Measurements from ENCODE around the gene AWAT2.

AWAT2 gene

GRCh38 chrX:70049925-70050324, at the start of gene AWAT2:
Gene AWAT2 (minus strand): TSS chrX:70049938. CDS start chrX:70049932, 6 bp downstream.
- Histone ChIP-seq H3K4me1 (no peaks in the 10 kb centered on the region), H3K4me3 (no peak within 1 kb of the TSS), H3K9me3 (no peaks in the 10 kb centered on the region), H3K36me3 (replicated peaks) (no peaks in the 10 kb centered on the region), H3K27me3 (ENCODE audit: low read depth) (no peaks in the 10 kb centered on the region)
- in situ Hi-C loops (cut with MboI; ENCODE audit: low sequenced_read_pairs): no loop called here
- no peak for DNase-seq (ENCODE audit: low spot score in 2 of 2)

- no peak for DNase-seq (ENCODE audit: low spot score in 2 of 2)
These were observed 46.3 kb upstream of the AWAT2 start for GRCh38 chrX:70096052-70096451.

GRCh38 chrX:70092247-70092646, 42.5 kb upstream of the AWAT2 start:
- Histone ChIP-seq H3K4me1 (no peaks in the 10 kb centered on the region), H3K36me3 (replicated peaks) (no peaks in the 10 kb centered on the region), H3K27me3 (ENCODE audit: low read depth) (no peaks in the 10 kb centered on the region), H3K4me3 (no peak overlapping the region), H3K9me3 (no peaks in the 10 kb centered on the region)
- no peak for DNase-seq (ENCODE audit: low spot score in 2 of 2)
- in situ Hi-C loops (cut with MboI; ENCODE audit: low sequenced_read_pairs): loop anchor here (10.0 kb wide), 1 partner anchor 547 kb away; no protein-coding TSS in a partner anchor

More at GRCh38 chrX:70096052-70096451, 46.3 kb upstream of the AWAT2 start:
- Histone ChIP-seq H3K4me3 (no peak overlapping the region), H3K27me3 (ENCODE audit: low read depth) (peaks cover 4% of the 10 kb centered on the region; the same call in 1 of the 2 replicates), H3K9me3 (no peaks in the 10 kb centered on the region), H3K4me1 (no peaks in the 10 kb centered on the region), H3K36me3 (replicated peaks) (no peaks in the 10 kb centered on the region)
- in situ Hi-C loops (cut with MboI; ENCODE audit: low sequenced_read_pairs): loop anchor here (10.0 kb wide), 1 partner anchor 551 kb away; no protein-coding TSS in a partner anchor

- Histone ChIP-seq H3K9me3 (no peaks in the 10 kb centered on the region), H3K4me3 (no peak overlapping the region), H3K4me1 (no peaks in the 10 kb centered on the region), H3K27me3 (ENCODE audit: low read depth) (no peaks in the 10 kb centered on the region), H3K36me3 (replicated peaks) (no peaks in the 10 kb centered on the region)
- no peak for DNase-seq (ENCODE audit: low spot score in 2 of 2)
- in situ Hi-C loops (cut with MboI; ENCODE audit: low sequenced_read_pairs): loop anchor here (10.0 kb wide), 1 partner anchor 545 kb away; no protein-coding TSS in a partner anchor
These were observed 40.0 kb upstream of the AWAT2 start for GRCh38 chrX:70089604-70090297.

GRCh38 chrX:70088751-70089150, 39.0 kb upstream of the AWAT2 start:
- in situ Hi-C loops (cut with MboI; ENCODE audit: low sequenced_read_pairs): no loop called here
- no peaks in the 10 kb centered on the region for H3K36me3 ChIP-seq (replicated peaks)
- no peak for DNase-seq (ENCODE audit: low spot score in 2 of 2)
- no peak overlapping the region for H3K4me3 ChIP-seq
- H3K9me3 ChIP-seq: no peaks in the 10 kb centered on the region
- H3K4me1 ChIP-seq: no peaks in the 10 kb centered on the region
- no peaks in the 10 kb centered on the region for H3K27me3 ChIP-seq (ENCODE audit: low read depth)

GRCh38 chrX:70087857-70088630, 38.3 kb upstream of the AWAT2 start:
- no peaks in the 10 kb centered on the region for H3K4me1 ChIP-seq
- no peaks in the 10 kb centered on the region for H3K36me3 ChIP-seq (replicated peaks)
- H3K27me3 ChIP-seq (ENCODE audit: low read depth): no peaks in the 10 kb centered on the region
- H3K9me3 ChIP-seq: no peaks in the 10 kb centered on the region
- in situ Hi-C loops (cut with MboI; ENCODE audit: low sequenced_read_pairs): no loop called here
- H3K4me3 ChIP-seq: no peak overlapping the region
- DNase-seq (ENCODE audit: low spot score in 2 of 2): no peak

GRCh38 chrX:70084592-70085240, 35.0 kb upstream of the AWAT2 start:
- DNase-seq (ENCODE audit: low spot score in 2 of 2): no peak
- Histone ChIP-seq H3K27me3 (ENCODE audit: low read depth) (no peaks in the 10 kb centered on the region), H3K9me3 (no peaks in the 10 kb centered on the region), H3K4me3 (no peak overlapping the region), H3K36me3 (replicated peaks) (no peaks in the 10 kb centered on the region), H3K4me1 (no peaks in the 10 kb centered on the region)
- in situ Hi-C loops (cut with MboI; ENCODE audit: low sequenced_read_pairs): no loop called here

GRCh38 chrX:70082723-70083122, 33.0 kb upstream of the AWAT2 start:
- no peak for DNase-seq (ENCODE audit: low spot score in 2 of 2)
- Histone ChIP-seq H3K36me3 (replicated peaks) (no peaks in the 10 kb centered on the region), H3K9me3 (no peaks in the 10 kb centered on the region), H3K4me3 (no peak overlapping the region), H3K27me3 (ENCODE audit: low read depth) (no peaks in the 10 kb centered on the region), H3K4me1 (no peaks in the 10 kb centered on the region)
- in situ Hi-C loops (cut with MboI; ENCODE audit: low sequenced_read_pairs): no loop called here

- no peak overlapping the region for H3K4me3 ChIP-seq
- no peaks in the 10 kb centered on the region for H3K4me1 ChIP-seq
- H3K27me3 ChIP-seq (ENCODE audit: low read depth): no peaks in the 10 kb centered on the region
- H3K9me3 ChIP-seq: no peaks in the 10 kb centered on the region
- no peak for DNase-seq (ENCODE audit: low spot score in 2 of 2)
- no peaks in the 10 kb centered on the region for H3K36me3 ChIP-seq (replicated peaks)
- in situ Hi-C loops (cut with MboI; ENCODE audit: low sequenced_read_pairs): no loop called here
These were observed 30.1 kb upstream of the AWAT2 start for GRCh38 chrX:70079870-70080269.

- Histone ChIP-seq H3K4me1 (no peaks in the 10 kb centered on the region), H3K27me3 (ENCODE audit: low read depth) (no peaks in the 10 kb centered on the region), H3K36me3 (replicated peaks) (no peaks in the 10 kb centered on the region), H3K9me3 (no peaks in the 10 kb centered on the region), H3K4me3 (no peak overlapping the region)
- DNase-seq (ENCODE audit: low spot score in 2 of 2): no peak
- in situ Hi-C loops (cut with MboI; ENCODE audit: low sequenced_read_pairs): no loop called here
These were observed 29.6 kb upstream of the AWAT2 start for GRCh38 chrX:70079297-70079696.

- H3K9me3 ChIP-seq: no peaks in the 10 kb centered on the region
- H3K4me1 ChIP-seq: no peaks in the 10 kb centered on the region
- no peaks in the 10 kb centered on the region for H3K27me3 ChIP-seq (ENCODE audit: low read depth)
- in situ Hi-C loops (cut with MboI; ENCODE audit: low sequenced_read_pairs): no loop called here
- no peak overlapping the region for H3K4me3 ChIP-seq
- H3K36me3 ChIP-seq (replicated peaks): no peaks in the 10 kb centered on the region
- no peak for DNase-seq (ENCODE audit: low spot score in 2 of 2)
These were observed 16.9 kb upstream of the AWAT2 start for GRCh38 chrX:70066646-70067045.

GRCh38 chrX:70062961-70063550, 13.3 kb upstream of the AWAT2 start:
- Histone ChIP-seq H3K36me3 (replicated peaks) (no peaks in the 10 kb centered on the region), H3K4me3 (no peak overlapping the region), H3K27me3 (ENCODE audit: low read depth) (no peaks in the 10 kb centered on the region), H3K4me1 (no peaks in the 10 kb centered on the region), H3K9me3 (no peaks in the 10 kb centered on the region)
- no peak for DNase-seq (ENCODE audit: low spot score in 2 of 2)
- in situ Hi-C loops (cut with MboI; ENCODE audit: low sequenced_read_pairs): no loop called here

- in situ Hi-C loops (cut with MboI; ENCODE audit: low sequenced_read_pairs): no loop called here
- Histone ChIP-seq H3K27me3 (ENCODE audit: low read depth) (no peaks in the 10 kb centered on the region), H3K4me3 (no peak within 1 kb of the TSS), H3K4me1 (no peaks in the 10 kb centered on the region), H3K36me3 (replicated peaks) (no peaks in the 10 kb centered on the region), H3K9me3 (no peaks in the 10 kb centered on the region)
- no peak for DNase-seq (ENCODE audit: low spot score in 2 of 2)
These were observed 12.3 kb upstream of the AWAT2 start, which contains the start of gene OTUD6A for GRCh38 chrX:70062076-70062475. Gene OTUD6A (plus strand): TSS chrX:70062457. CDS start chrX:70062525, 68 bp downstream.
